ENCODE measurements around the gene MCF2L. TPM values are rescaled to one million over a fixed set of nuclear protein-coding genes. Genes with fewer than 3 reads are reported as not detected.

The MCF2L gene
- total and polyA plus RNA-seq, 9 of the 15 experiments (the other 6 are each of a cell fraction or from before 2014, with no cell fraction given): 0.05 to 0.25 (median 0.18) TPM; not detected in 5

- Histone ChIP-seq H3K79me2 (ENCODE audit: control insufficient read depth, insufficient read depth, low read length) (no peaks in the 10 kb centered on the region), H3K27me3 (ENCODE audit: control insufficient read depth in 2 of 2, insufficient read depth in 2 of 2, low read length in 2 of 2) (peaks cover 30 to 60% of the 10 kb centered on the region in 2 experiments; a peak in 4 of 5 replicates), H3K27ac (ENCODE audit: extremely low read depth, low read depth, low read length) (no peak overlapping the region), H3K4me2 (ENCODE audit: insufficient read depth, low read length) (no peak overlapping the region), H3K4me3 (no peak overlapping the region), H2AFZ (ENCODE audit: low read depth, low read length) (no peak overlapping the region), H3K9me1 (ENCODE audit: control insufficient read depth, insufficient read depth, low read length) (no peaks in the 10 kb centered on the region), H3K9ac (ENCODE audit: insufficient read depth in 1 of 2, low read depth in 2 of 2, low read length in 2 of 2) (no peak overlapping the region; a peak in 1 of 4 replicates), H3K36me3 (ENCODE audit: control insufficient read depth, insufficient read depth, low read length) (no peaks in the 10 kb centered on the region), H3K9me3 (replicated peaks; ENCODE audit: control insufficient read depth, insufficient read depth, low read depth, low read length) (no peaks in the 10 kb centered on the region), H3K4me1 (replicated peaks in 1 of 2; ENCODE audit: control insufficient read depth in 2 of 2, insufficient read depth in 2 of 2, low read length in 2 of 2) (peaks cover 4 to 18% of the 10 kb centered on the region in 2 experiments; a peak in 4 of 5 replicates), H4K20me1 (replicated peaks; ENCODE audit: control insufficient read depth, insufficient read depth, low read length) (no peaks in the 10 kb centered on the region)
- 6% methylated on average over 7 of the region's 10 CpGs for WGBS (ENCODE audit: insufficient coverage, low coverage, missing lambda C conversion rate)
- ATAC-seq (no peak), FAIRE-seq (no peak), DNase-seq (ENCODE audit: extremely low read depth in 1 of 4, low spot score in 3 of 4) (no peak)
- ChIA-PET CTCF (ENCODE audit: low intra/inter-chr PET ratio) (no interaction called here), POLR2A (no interaction called here)
- in situ Hi-C loops (cut with MboI): no loop called here
- intact Hi-C loops (cut with micrococcal nuclease): no loop called here
- TF ChIP-seq ZC3H8 (IDR thresholded peaks at IDR 0.05) (no peak), GABPB1 (CRISPR knock-in tag; IDR thresholded peaks at IDR 0.05) (no peak), TCF3 (CRISPR knock-in tag; IDR thresholded peaks at IDR 0.05) (no peak), SPI1 (IDR thresholded peaks at IDR 0.05; ENCODE audit: borderline replicate concordance, low read depth, low read length) (no peak), TCF7L2 (IDR thresholded peaks at IDR 0.05; ENCODE audit: low read depth, low read length) (no peak), SIN3B (IDR thresholded peaks at IDR 0.05; ENCODE audit: low read depth) (no peak), ZNF212 (CRISPR knock-in tag; IDR thresholded peaks at IDR 0.05) (no peak), U2AF1 (optimal IDR thresholded peaks at IDR 0.05; ENCODE audit: low read depth, low read length) (no peak), RBM25 (IDR thresholded peaks at IDR 0.05; ENCODE audit: low read depth, low read length, severe bottlenecking) (no peak), MAZ (CRISPR knock-in tag; conservative IDR thresholded peaks at IDR 0.05 in 1 of 2, IDR thresholded peaks at IDR 0.05 in 1 of 2) (no peak)
- BruUV-seq (replicated peaks): no TSS peak
Measured at GRCh38 chr13:113066142-113066455, 97.1 kb downstream of the MCF2L start.

All from K562 (cell line).